GM21447 (cell line): ENCODE measurements around the gene IL1RL1.
"Not testable (repeated sequence)": the region's sequence is repeated elsewhere in the genome, so short reads cannot be mapped to it uniquely, and the experiment has no call there.

ENCODE experiments used
- ATAC-seq: cut with Tn5 transposase; IDR thresholded peaks from one replicate; pipeline ENCODE4 v1.9.1; 2021; ENCODE audit not compliant: unreplicated experiment

Gene IL1RL1

GRCh38 chr2:102291319-102292075, 19.9 kb upstream of the IL1RL1 start:
- ATAC-seq, result no peak

GRCh38 chr2:102294802-102295489, 16.4 kb upstream of the IL1RL1 start:
- ATAC-seq, result no peak

- ATAC-seq, result no peak
Measured at GRCh38 chr2:102295566-102295965, 15.8 kb upstream of the IL1RL1 start.

- ATAC-seq, result no peak
Measured at GRCh38 chr2:102296449-102296848, 14.9 kb upstream of the IL1RL1 start.

- ATAC-seq, result no peak
Measured at GRCh38 chr2:102297891-102298290, 13.5 kb upstream of the IL1RL1 start.

- peak; percentile 90 for ATAC-seq
Measured at GRCh38 chr2:102301867-102302362, 9.4 kb upstream of the IL1RL1 start.

GRCh38 chr2:102302458-102302857, 8.9 kb upstream of the IL1RL1 start:
- ATAC-seq, result no peak

GRCh38 chr2:102303589-102303988, 7.8 kb upstream of the IL1RL1 start:
- no peak for ATAC-seq

GRCh38 chr2:102304268-102304667, 7.1 kb upstream of the IL1RL1 start:
- no peak for ATAC-seq

GRCh38 chr2:102304711-102305611, 6.4 kb upstream of the IL1RL1 start:
- no peak for ATAC-seq

- no peak for ATAC-seq
Measured at GRCh38 chr2:102306125-102306524, 5.2 kb upstream of the IL1RL1 start.

GRCh38 chr2:102313025-102313424, 1.7 kb downstream of the IL1RL1 start:
- no peak for ATAC-seq

GRCh38 chr2:102313471-102313870, 2.1 kb downstream of the IL1RL1 start:
- ATAC-seq, result no peak

- no peak for ATAC-seq
Measured at GRCh38 chr2:102313950-102314349, 2.6 kb downstream of the IL1RL1 start.

- ATAC-seq, result no peak
Measured at GRCh38 chr2:102315921-102316320, 4.6 kb downstream of the IL1RL1 start.

- no peak for ATAC-seq
Measured at GRCh38 chr2:102317715-102318114, 6.4 kb downstream of the IL1RL1 start.

- ATAC-seq, result no peak
Measured at GRCh38 chr2:102318437-102318836, 7.1 kb downstream of the IL1RL1 start.

- ATAC-seq, result no peak
Measured at GRCh38 chr2:102321941-102322719, 10.8 kb downstream of the IL1RL1 start.

GRCh38 chr2:102324914-102325313, 13.6 kb downstream of the IL1RL1 start:
- not testable (repeated sequence) for ATAC-seq

- no peak for ATAC-seq
Measured at GRCh38 chr2:102331311-102331980, 20.1 kb downstream of the IL1RL1 start.
